Peyer's patch (tissue), 4 donors: Measurements from ENCODE around the gene FAM114A1. TPM values are rescaled to one million over a fixed set of nuclear protein-coding genes. Genes with fewer than 3 reads are reported as not detected.
"Not testable (repeated sequence)": the region's sequence is repeated elsewhere in the genome, so short reads cannot be mapped to it uniquely, and the experiment has no call there.

Experiments
- DNase-seq, 3 donors: peaks; one replicate each; pipeline ENCODE4 v3.0.0-alpha.2; 2017 to 2019
- H3K27ac ChIP-seq, 4 donors: fragments of 200-600 bp; sonication (generic); one replicate each; pipeline ENCODE4 v1.5.1; 2016 to 2019
- H3K27me3 ChIP-seq, 2 donors: fragments of 200-600 bp; sonication (generic); one replicate each; pipeline ENCODE4 v1.5.1; 2019
- H3K36me3 ChIP-seq, 3 donors: fragments of 200-600 bp; sonication (generic); one replicate each; pipeline ENCODE4 v1.5.1; 2016 to 2019
- H3K4me1 ChIP-seq, 4 donors: fragments of 200-600 bp; sonication (generic); one replicate each; pipeline ENCODE4 v1.5.1; 2016 to 2019
- H3K4me3 ChIP-seq, 4 donors: fragments of 200-600 bp; sonication (generic); 1 replicate in 3 of 4; 2 replicates in 1 of 4; pipeline ENCODE4 v1.5.1; 2016 to 2019; ENCODE audit warnings: mild to moderate bottlenecking in 1 of 4
- H3K9me3 ChIP-seq, 4 donors: fragments of 200-600 bp; sonication (generic); one replicate each; pipeline ENCODE4 v1.5.1; 2016 to 2019; ENCODE audit warnings: mild to moderate bottlenecking in 1 of 4
- CTCF ChIP-seq, 6 experiments: fragments of 450-650 bp in 4 of 6; fragments of 200-600 bp in 2 of 6; sonication (generic) in 1 of 6; IDR thresholded peaks; one replicate each; pipeline ENCODE4 v1.5.1; 2017 to 2019; ENCODE audit warnings: antibody characterized with exemption in 6 of 6, mild to moderate bottlenecking in 3 of 6, moderate library complexity in 1 of 6
- POLR2A ChIP-seq, 2 donors: fragments of 450-650 bp; IDR thresholded peaks; one replicate each; pipeline ENCODE4 v1.5.1; 2017; ENCODE audit warnings: antibody characterized with exemption in 2 of 2, mild to moderate bottlenecking in 2 of 2, moderate library complexity in 2 of 2
- total RNA-seq, 4 donors: library from RNA; depleted of rRNA; stranded (reverse); fragments of >200 nt; gene quantifications; one replicate each; pipeline ENCODE4 v1.1.0, GENCODE V29; 2016

The FAM114A1 gene
- total RNA-seq, 4 donors from 2014 or later: 52.2 to 106 (median 69.0) TPM

GRCh38 chr4:38958453-38959190 is 91.0 kb downstream of the FAM114A1 start:
- TF ChIP-seq CTCF (IDR thresholded peaks at IDR 0.05) (no peak), POLR2A (IDR thresholded peaks at IDR 0.05) (no peak)
- Histone ChIP-seq H3K4me3 (no peak overlapping the region), H3K27ac (no peak overlapping the region), H3K36me3 (no peaks in the 10 kb centered on the region), H3K27me3 (no peaks in the 10 kb centered on the region), H3K9me3 (no peaks in the 10 kb centered on the region), H3K4me1 (no peaks in the 10 kb centered on the region)
- DNase-seq: no peak

- H3K27ac ChIP-seq, H3K36me3 ChIP-seq, H3K4me1 ChIP-seq, DNase-seq, H3K27me3 ChIP-seq, H3K4me3 ChIP-seq, H3K9me3 ChIP-seq: not testable (repeated sequence)
Measured at GRCh38 chr4:38959248-38959647, 91.6 kb downstream of the FAM114A1 start.

- TF ChIP-seq CTCF (IDR thresholded peaks at IDR 0.05) (no peak), POLR2A (IDR thresholded peaks at IDR 0.05) (no peak)
- no peak for DNase-seq
- Histone ChIP-seq H3K4me1 (no peaks in the 10 kb centered on the region), H3K27ac (no peak overlapping the region), H3K27me3 (no peaks in the 10 kb centered on the region), H3K9me3 (no peaks in the 10 kb centered on the region), H3K36me3 (no peaks in the 10 kb centered on the region), H3K4me3 (no peak overlapping the region)
Measured at GRCh38 chr4:38964942-38965775, 97.6 kb downstream of the FAM114A1 start.

GRCh38 chr4:38965866-38966265 is 98.3 kb downstream of the FAM114A1 start:
- no peak overlapping the region for H3K27ac ChIP-seq
- no peaks in the 10 kb centered on the region for H3K27me3 ChIP-seq
- H3K36me3 ChIP-seq: no peaks in the 10 kb centered on the region
- H3K4me3 ChIP-seq: no peak overlapping the region
- H3K9me3 ChIP-seq: no peaks in the 10 kb centered on the region
- no peak for TF ChIP-seq CTCF (IDR thresholded peaks at IDR 0.05)
- TF ChIP-seq POLR2A (IDR thresholded peaks at IDR 0.05): no peak
- no peak for DNase-seq
- no peaks in the 10 kb centered on the region for H3K4me1 ChIP-seq

GRCh38 chr4:38967260-38968095 is 99.9 kb downstream of the FAM114A1 start:
- Histone ChIP-seq H3K27ac (peak overlapping the region in 1 of 4 donors; percentile 37), H3K4me3 (no peak overlapping the region)
- DNase-seq: no peak

More at GRCh38 chr4:38967260-38968095, 99.9 kb downstream of the FAM114A1 start:
- Histone ChIP-seq H3K4me1 (no peaks in the 10 kb centered on the region), H3K36me3 (no peaks in the 10 kb centered on the region), H3K9me3 (no peaks in the 10 kb centered on the region), H3K27me3 (no peaks in the 10 kb centered on the region)
- no peak for TF ChIP-seq POLR2A (IDR thresholded peaks at IDR 0.05)
- TF ChIP-seq CTCF (IDR thresholded peaks at IDR 0.05): no peak
